ENCODE data around the gene UBAC1.

DNA sequence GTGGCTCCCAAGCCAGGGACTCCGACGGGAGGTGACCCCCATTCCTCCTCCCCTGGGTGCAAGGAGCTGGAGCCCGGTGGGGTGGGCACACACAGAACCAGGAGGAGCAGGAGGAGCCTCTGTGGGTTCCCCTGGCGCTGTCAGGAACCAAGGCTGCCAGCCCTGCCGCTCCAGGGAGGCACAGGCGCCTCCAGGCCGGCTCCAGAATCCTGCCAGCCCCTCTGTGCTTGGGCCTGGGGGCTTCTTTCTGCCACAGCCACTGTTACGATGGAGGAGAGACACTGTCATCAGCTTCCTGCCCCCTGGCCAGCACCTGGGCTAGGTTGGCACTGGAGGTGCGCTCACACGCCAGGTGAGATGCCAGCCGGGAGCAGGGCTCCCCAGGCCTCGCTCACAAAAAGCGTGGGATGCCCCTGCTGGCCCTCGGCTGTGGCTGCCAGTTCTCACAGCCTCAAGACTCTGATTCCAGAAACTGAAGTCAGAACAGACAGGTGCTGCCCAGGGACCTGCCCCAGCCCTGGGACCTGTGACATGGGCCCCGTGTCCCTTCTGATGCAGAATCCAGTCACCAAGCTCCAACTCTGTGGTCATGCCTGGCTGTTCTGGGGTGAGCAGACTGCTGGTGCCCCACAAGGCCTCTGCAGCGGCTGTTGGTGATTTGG is 37.4 kb upstream of the UBAC1 start:
- TF ChIP-seq ZNF274 (IDR thresholded peaks at IDR 0.05; ENCODE audit: low read length) = no peak
- TF ChIP-seq ZNF274 (tag by site-specific recombination; IDR thresholded peaks at IDR 0.05; ENCODE audit: borderline replicate concordance) = no peak
- TF ChIP-seq ZNF121 (tag by site-specific recombination; IDR thresholded peaks at IDR 0.05) = no peak
- no peak for TF ChIP-seq ZNF23 (tag by site-specific recombination; IDR thresholded peaks at IDR 0.05; ENCODE audit: borderline replicate concordance)
- no peak for TF ChIP-seq ZNF223 (tag by site-specific recombination; IDR thresholded peaks at IDR 0.05)
- TF ChIP-seq, protein P1, sequence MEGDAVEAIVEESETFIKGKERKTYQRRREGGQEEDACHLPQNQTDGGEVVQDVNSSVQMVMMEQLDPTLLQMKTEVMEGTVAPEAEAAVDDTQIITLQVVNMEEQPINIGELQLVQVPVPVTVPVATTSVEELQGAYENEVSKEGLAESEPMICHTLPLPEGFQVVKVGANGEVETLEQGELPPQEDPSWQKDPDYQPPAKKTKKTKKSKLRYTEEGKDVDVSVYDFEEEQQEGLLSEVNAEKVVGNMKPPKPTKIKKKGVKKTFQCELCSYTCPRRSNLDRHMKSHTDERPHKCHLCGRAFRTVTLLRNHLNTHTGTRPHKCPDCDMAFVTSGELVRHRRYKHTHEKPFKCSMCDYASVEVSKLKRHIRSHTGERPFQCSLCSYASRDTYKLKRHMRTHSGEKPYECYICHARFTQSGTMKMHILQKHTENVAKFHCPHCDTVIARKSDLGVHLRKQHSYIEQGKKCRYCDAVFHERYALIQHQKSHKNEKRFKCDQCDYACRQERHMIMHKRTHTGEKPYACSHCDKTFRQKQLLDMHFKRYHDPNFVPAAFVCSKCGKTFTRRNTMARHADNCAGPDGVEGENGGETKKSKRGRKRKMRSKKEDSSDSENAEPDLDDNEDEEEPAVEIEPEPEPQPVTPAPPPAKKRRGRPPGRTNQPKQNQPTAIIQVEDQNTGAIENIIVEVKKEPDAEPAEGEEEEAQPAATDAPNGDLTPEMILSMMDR (tag by site-specific recombination; IDR thresholded peaks at IDR 0.05) = no peak
- TF ChIP-seq, protein P2, sequence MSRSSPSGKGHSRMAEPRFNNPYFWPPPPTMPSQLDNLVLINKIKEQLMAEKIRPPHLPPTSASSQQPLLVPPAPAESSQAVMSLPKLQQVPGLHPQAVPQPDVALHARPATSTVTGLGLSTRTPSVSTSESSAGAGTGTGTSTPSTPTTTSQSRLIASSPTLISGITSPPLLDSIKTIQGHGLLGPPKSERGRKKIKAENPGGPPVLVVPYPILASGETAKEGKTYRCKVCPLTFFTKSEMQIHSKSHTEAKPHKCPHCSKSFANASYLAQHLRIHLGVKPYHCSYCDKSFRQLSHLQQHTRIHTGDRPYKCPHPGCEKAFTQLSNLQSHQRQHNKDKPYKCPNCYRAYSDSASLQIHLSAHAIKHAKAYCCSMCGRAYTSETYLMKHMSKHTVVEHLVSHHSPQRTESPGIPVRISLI (tag by site-specific recombination; IDR thresholded peaks at IDR 0.05) = no peak
- TF ChIP-seq YY1 (tag by site-specific recombination; IDR thresholded peaks at IDR 0.05) = no peak
- TF ChIP-seq, protein P3, sequence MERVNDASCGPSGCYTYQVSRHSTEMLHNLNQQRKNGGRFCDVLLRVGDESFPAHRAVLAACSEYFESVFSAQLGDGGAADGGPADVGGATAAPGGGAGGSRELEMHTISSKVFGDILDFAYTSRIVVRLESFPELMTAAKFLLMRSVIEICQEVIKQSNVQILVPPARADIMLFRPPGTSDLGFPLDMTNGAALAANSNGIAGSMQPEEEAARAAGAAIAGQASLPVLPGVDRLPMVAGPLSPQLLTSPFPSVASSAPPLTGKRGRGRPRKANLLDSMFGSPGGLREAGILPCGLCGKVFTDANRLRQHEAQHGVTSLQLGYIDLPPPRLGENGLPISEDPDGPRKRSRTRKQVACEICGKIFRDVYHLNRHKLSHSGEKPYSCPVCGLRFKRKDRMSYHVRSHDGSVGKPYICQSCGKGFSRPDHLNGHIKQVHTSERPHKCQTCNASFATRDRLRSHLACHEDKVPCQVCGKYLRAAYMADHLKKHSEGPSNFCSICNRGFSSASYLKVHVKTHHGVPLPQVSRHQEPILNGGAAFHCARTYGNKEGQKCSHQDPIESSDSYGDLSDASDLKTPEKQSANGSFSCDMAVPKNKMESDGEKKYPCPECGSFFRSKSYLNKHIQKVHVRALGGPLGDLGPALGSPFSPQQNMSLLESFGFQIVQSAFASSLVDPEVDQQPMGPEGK (tag by site-specific recombination; IDR thresholded peaks at IDR 0.05) = no peak
- no peak for TF ChIP-seq ZNF626 (tag by site-specific recombination; IDR thresholded peaks at IDR 0.05)
